Superior temporal gyrus (tissue), 1 donor: ENCODE data around the gene ZBTB40.

ENCODE experiments used
- DNase-seq: peaks from one replicate; pipeline ENCODE4 v3.0.0-alpha.2; 2016; ENCODE audit errors: extremely low spot score

Gene ZBTB40

DNA sequence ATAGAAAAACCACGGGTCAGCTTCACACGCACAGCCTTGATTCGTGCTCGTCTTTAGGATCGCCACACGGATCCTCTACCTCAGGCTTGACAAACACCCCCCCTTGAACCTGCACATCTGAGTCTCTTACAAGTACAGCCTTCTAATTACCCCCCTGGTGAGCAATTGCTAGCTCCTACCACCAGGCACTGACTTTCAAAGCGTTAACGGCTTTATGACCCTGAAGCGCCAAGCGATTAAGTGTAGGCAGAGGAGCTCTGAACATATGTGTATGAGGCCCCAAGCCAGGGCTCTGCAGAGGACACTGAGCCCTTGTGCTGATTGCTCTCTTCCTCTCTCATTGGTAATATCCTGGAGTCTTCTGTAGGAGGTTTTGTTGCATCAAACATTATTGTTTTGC lies 55.9 kb downstream of the ZBTB40 start:
- no peak for DNase-seq

- DNase-seq: no peak
These were observed 56.7 kb downstream of the ZBTB40 start for GRCh38 chr1:22508329-22508728.

DNA sequence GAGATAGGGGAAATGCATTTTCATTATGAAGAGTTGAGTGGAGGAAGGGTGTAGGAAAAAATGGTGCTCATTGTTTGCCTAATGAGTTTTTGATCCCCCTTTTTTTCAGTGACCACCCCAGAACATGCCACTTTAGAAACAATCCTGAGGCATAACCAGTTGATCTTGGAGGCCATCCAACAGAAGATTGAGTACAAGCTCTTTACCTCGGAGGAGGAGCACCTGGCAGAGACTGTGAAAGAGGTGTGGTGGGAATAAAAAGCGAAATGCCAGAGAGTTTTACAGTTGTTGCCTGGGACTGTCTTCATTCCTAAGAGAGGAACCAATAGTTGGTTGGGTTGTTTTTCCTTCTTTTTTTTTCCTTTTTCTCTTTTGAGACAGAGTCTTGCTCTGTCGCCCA lies 57.3 kb downstream of the ZBTB40 start:
- DNase-seq: no peak

DNA sequence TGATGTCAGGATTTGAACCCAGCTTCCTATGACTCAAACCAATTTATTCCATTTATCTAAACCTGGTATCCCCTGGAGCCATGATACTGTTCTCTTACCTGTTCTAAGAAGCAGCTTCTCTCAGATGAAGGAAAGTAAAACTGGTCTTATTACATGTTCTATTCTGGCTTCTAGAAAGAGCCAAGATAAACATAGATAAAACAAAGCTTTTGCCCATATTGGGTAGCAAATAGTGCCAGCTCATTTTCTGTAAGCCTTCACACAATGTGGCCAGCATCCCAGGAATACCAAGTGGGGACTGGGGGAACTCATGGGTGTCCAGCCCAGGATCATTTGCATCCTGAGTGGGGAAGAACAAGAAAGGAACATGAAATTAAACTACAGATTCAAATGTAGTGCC lies 58.2 kb downstream of the ZBTB40 start:
- no peak for DNase-seq

DNA sequence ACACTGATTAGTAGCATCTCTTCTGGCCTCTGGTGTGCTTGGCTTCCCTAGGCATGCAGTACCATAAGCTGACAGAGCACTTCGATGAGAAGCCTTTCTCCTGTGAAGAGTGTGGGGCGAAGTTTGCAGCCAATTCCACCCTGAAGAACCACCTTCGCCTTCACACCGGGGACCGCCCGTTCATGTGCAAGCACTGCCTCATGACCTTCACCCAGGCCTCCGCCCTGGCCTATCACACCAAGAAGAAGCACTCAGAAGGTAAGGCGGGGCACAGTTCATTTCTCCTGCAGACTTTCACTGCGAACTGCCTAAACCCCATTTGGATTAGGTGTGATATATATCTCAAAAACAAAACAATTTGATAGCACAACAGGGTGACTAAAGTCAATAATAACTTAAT lies 61.2 kb downstream of the ZBTB40 start:
- DNase-seq: no peak

- no peak for DNase-seq
These were observed 65.4 kb downstream of the ZBTB40 start for GRCh38 chr1:22516906-22517571.

GRCh38 chr1:22517956-22518355 lies 66.3 kb downstream of the ZBTB40 start:
- no peak for DNase-seq

DNA sequence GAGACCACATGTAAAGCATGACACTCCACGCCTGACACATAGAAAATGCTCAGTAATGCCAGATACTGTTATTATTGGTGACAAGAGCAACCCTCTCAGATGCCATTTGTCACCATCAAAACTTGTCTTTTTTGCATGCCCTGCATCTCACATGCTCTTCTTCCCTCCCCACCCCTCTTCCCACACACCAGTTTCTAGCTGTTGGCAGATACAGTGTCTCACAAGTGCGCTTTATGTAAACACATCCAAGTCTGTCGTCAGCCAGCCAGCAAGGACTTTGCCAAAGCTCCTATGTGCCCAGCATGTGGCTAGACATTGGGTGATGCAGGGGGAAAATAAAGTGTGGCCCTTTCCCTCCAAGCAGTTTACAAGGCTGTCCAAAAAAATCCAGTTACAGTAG lies 66.7 kb downstream of the ZBTB40 start:
- no peak for DNase-seq

DNA sequence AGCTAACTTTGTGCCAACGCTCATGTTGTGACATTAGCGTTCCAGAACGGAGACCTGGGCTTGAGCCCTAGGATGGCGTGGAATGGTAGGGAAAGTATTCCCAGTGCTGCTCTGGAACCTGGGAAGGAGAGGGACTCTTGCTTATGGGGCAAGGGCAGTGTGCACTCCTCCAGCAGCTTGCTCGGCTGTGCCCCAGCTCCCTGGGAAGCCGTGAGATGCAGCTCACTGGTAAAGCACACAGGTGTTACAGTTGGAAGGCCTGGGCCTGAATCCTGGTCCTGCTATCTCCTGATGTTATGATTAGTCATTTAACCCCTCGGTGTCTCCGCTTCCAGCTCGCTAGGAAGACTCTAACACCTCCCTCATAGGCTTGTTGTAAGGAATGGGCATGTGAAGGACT lies 69.2 kb downstream of the ZBTB40 start:
- DNase-seq: no peak

GRCh38 chr1:22521692-22522091 lies 70.0 kb downstream of the ZBTB40 start:
- no peak for DNase-seq

DNA sequence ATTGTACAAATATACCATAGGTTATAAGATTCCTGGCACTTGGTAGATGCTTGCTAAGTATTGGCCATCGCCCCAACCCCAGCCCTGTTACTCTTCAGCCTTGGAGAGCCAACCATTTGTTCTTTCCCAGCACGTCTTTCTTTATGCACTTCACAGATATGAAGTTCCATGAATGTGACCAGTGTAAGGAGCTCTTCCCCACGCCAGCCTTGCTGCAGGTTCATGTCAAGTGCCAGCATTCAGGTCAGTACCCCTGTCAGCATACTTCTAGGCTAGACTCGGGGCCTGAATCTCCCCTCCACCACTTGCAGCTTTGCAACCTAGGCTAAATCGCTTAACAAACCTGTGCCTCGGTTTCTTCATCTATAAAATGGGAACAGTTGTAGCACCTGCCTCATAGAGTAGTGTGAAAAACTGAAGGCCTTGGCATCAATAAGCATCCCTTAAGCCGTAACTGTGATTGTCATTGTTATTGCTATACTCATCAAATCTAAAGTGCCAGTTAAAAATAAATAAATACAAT lies 70.6 kb downstream of the ZBTB40 start:
- no peak for DNase-seq

GRCh38 chr1:22524481-22524880 lies 72.8 kb downstream of the ZBTB40 start:
- DNase-seq: no peak

DNA sequence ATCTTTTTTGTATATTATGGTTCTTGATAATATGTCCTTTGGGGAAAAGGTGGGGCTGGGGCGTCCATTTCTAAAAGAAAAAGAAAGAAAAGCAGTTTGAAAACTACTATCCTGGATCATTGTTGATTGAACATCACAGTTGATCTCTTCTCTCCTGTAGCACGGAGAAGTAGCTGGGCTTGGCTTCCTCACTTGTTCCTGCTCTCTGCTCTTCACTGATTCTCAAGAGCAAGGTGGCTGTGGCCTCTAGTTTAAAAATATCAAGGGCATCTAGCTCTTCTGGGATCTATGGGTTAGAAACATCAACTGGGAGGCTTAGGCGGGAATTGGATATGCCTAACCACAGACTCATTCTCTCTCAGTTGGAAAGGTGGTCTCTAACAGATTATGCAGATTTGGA lies 73.6 kb downstream of the ZBTB40 start:
- no peak for DNase-seq

GRCh38 chr1:22525646-22526045 lies 74.0 kb downstream of the ZBTB40 start:
- DNase-seq: no peak

- DNase-seq: no peak
These were observed 74.4 kb downstream of the ZBTB40 start for GRCh38 chr1:22526098-22526497.

- no peak for DNase-seq
These were observed 75.0 kb downstream of the ZBTB40 start for GRCh38 chr1:22526677-22527076.

GRCh38 chr1:22527122-22527521 lies 75.5 kb downstream of the ZBTB40 start:
- no peak for DNase-seq

- peak; percentile 50 for DNase-seq
These were observed 76.1 kb downstream of the ZBTB40 start for GRCh38 chr1:22527555-22528296.

DNA sequence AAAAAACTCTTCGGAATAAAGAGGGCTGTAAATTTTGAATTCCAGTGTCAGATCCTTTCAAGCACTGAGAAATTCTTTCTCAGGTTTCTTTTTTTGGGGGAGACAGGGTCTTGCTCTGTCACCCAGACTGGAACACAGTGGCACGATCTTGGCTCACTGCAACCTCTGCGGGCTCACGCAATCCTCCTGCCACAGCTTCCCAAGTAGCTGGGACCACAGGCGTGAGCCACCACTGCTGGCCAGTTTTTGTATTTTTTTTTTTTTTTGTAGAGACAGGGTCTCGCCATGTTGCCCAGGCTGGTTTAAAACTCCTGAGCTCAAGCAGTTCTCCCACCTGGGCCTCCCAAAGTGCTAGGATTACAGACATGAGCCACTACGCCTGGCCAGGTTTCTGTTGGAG lies 76.8 kb downstream of the ZBTB40 start:
- no peak for DNase-seq

GRCh38 chr1:22529901-22530621 lies 78.4 kb downstream of the ZBTB40 start:
- DNase-seq: peak; percentile 52

DNA sequence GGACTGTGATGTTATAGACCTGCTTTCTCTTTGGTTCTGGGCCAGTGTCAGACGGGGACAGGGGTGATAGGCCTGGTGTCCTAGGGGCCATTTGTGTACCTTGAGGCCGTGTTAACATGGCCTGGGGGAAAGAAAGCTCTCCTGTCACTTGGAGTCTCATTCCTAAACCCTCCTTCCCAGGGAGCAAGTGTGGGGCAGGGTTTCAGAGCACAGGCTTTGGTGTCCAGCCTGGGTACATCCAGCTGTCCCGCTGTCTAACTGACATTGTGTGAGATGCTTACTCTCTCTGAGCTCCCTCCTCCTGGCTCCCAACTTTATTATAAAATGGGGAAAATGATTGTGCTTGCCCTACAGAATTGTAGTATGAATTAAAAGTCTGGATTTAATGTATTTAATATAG lies 79.1 kb downstream of the ZBTB40 start:
- DNase-seq: no peak

- DNase-seq: no peak
These were observed 79.6 kb downstream of the ZBTB40 start for GRCh38 chr1:22531251-22531650.
